Keratinocyte (primary cell): ENCODE measurements around the gene GRIK4. TPM values are rescaled to one million over a fixed set of nuclear protein-coding genes. Genes with fewer than 3 reads are reported as not detected.

Experiments
- DNase-seq: peaks from one replicate; pipeline ENCODE4 v3.0.0-alpha.2; 2011; ENCODE audit warnings: low read depth, missing footprints, low spot score
- FAIRE-seq: peaks from 2 replicates; lab custom pipeline; 2011; peaks lifted over from hg19 to GRCh38; lab: Jason Lieb, UNC
- H2AFZ ChIP-seq: 2 replicates; pipeline ENCODE4 v1.6.0; 2012; ENCODE audit warnings: low read length, control low read depth, inconsistent platforms; ENCODE audit not compliant: control insufficient read depth
- H3K27ac ChIP-seq: 2 replicates; pipeline ENCODE4 v1.5.1; 2011; ENCODE audit warnings: low read length; ENCODE audit not compliant: control insufficient read depth, insufficient read depth
- H3K27me3 ChIP-seq: 3 replicates; pipeline ENCODE4 v1.6.0; 2011; ENCODE audit warnings: low read length; ENCODE audit not compliant: control insufficient read depth, insufficient read depth; ENCODE audit errors: extremely low read depth
- H3K36me3 ChIP-seq, 2 experiments: 2 replicates in 1 of 2; 3 replicates in 1 of 2; pipeline ENCODE4 v1.5.1; 2011; ENCODE audit warnings: low read length in 2 of 2, mild to moderate bottlenecking in 1 of 2; ENCODE audit not compliant: control insufficient read depth in 2 of 2, insufficient read depth in 2 of 2; ENCODE audit errors: extremely low read depth in 1 of 2
- H3K4me1 ChIP-seq: 3 replicates; pipeline ENCODE4 v1.5.1; 2011; ENCODE audit warnings: low read length; ENCODE audit not compliant: control insufficient read depth, insufficient read depth; ENCODE audit errors: extremely low read depth
- H3K4me2 ChIP-seq: 3 replicates; pipeline ENCODE4 v1.6.0; 2011; ENCODE audit warnings: low read depth, low read length; ENCODE audit not compliant: control insufficient read depth, insufficient read depth; ENCODE audit errors: extremely low read depth
- H3K4me3 ChIP-seq, 3 experiments: fragments of 200-600 bp in 1 of 3; sonication (generic) in 1 of 3; 2 replicates in 2 of 3; 3 replicates in 1 of 3; pipeline ENCODE4 v1.5.1; 2011 to 2016; ENCODE audit warnings: low read length in 3 of 3, mild to moderate bottlenecking in 3 of 3, control low read depth in 2 of 3, inconsistent platforms in 1 of 3, low read depth in 1 of 3, mixed read lengths in 1 of 3, mixed run types in 1 of 3, moderate library complexity in 1 of 3; ENCODE audit not compliant: control insufficient read depth in 2 of 3, insufficient read depth in 2 of 3; ENCODE audit errors: extremely low read depth in 1 of 3
- H3K79me2 ChIP-seq: 2 replicates; pipeline ENCODE4 v1.6.0; 2012; ENCODE audit warnings: low read length; ENCODE audit not compliant: control insufficient read depth, insufficient read depth
- H3K9ac ChIP-seq: 3 replicates; pipeline ENCODE4 v1.6.0; 2011; ENCODE audit warnings: low read length; ENCODE audit not compliant: control insufficient read depth, insufficient read depth; ENCODE audit errors: extremely low read depth
- H3K9me1 ChIP-seq: 3 replicates; pipeline ENCODE4 v1.6.0; 2011; ENCODE audit warnings: low read length; ENCODE audit not compliant: control insufficient read depth, insufficient read depth; ENCODE audit errors: extremely low read depth
- H3K9me3 ChIP-seq: 2 replicates; pipeline ENCODE4 v1.5.1; 2012; ENCODE audit warnings: low read depth, low read length; ENCODE audit not compliant: control insufficient read depth
- H4K20me1 ChIP-seq: 3 replicates; pipeline ENCODE4 v1.6.0; 2011; ENCODE audit warnings: low read length; ENCODE audit not compliant: control insufficient read depth, insufficient read depth; ENCODE audit errors: extremely low read depth
- EZH2 ChIP-seq: IDR thresholded peaks from one replicate; pipeline ENCODE4 v1.6.1; 2012; ENCODE audit warnings: inconsistent platforms, mild to moderate bottlenecking, low read length, moderate library complexity
- dilution Hi-C: fragments of 300-500 bp; cut with MboI; formaldehyde crosslinking; loops from one replicate; pipeline ENCODE4 v1.7.0; 2020; ENCODE audit warnings: low sequenced_read_pairs; ENCODE audit not compliant: extremely low pct_ligation_motif_present
- polyA plus RNA-seq, 5 experiments: library from polyadenylated mRNA; depleted of rRNA in 3 of 5; stranded (reverse) in 3 of 5; stranded (forward) in 1 of 5; unstranded in 1 of 5; fragments of >200 nt; gene quantifications; 1 replicate in 1 of 5; 2 replicates in 3 of 5; 3 replicates in 1 of 5; pipeline versions ENCODE4 v1.2.1 to v1.2.3, GENCODE V29; 2011 to 2012; ENCODE audit warnings: missing spikeins in 2 of 5, low read depth in 1 of 5, low replicate concordance in 1 of 5
- TF ChIP-seq, protein P1 (sequence below), 3 experiments: IDR thresholded peaks in 1 of 3; conservative IDR thresholded peaks in 1 of 3; optimal IDR thresholded peaks in 1 of 3; 2 replicates in 2 of 3; 3 replicates in 1 of 3; pipeline versions ENCODE3 to v1.5.1; 2011; ENCODE audit warnings: low read length in 3 of 3, mild to moderate bottlenecking in 3 of 3, moderate library complexity in 2 of 3, control low read depth in 1 of 3, inconsistent platforms in 1 of 3; ENCODE audit not compliant: insufficient read depth in 2 of 3; ENCODE audit errors: extremely low read depth in 1 of 3

Gene GRIK4
- polyA plus RNA-seq, 1 donor (not counting 4 experiments of a cell fraction or from before 2014, with no cell fraction given), result not detected

DNA sequence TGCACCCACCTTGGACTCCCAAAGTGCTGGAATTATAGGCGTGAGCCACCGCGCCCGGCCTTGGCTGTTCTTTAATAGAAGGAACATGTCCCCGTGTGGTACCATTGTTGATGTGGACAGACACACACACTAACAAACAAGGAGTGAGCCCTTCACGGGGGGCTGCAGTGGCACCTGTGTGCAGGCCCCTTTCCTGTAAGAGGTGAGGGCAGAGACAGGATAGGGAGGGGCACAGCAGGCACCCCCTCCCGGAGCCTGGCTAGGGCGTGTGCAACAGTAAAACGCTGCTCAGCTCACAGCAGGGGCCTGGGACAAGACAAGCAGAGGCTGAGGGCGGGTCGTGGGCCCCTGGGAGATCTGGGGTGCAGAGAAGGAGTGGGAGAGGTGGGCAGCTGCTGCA, 37.8 kb downstream of the GRIK4 start:
- H3K4me3 ChIP-seq, result no peak overlapping the region
- peaks cover 8% of the 10 kb centered on the region for H3K4me1 ChIP-seq
- no peaks in the 10 kb centered on the region for H3K9me3 ChIP-seq
- H3K36me3 ChIP-seq, result no peaks in the 10 kb centered on the region
- TF ChIP-seq, protein P1, sequence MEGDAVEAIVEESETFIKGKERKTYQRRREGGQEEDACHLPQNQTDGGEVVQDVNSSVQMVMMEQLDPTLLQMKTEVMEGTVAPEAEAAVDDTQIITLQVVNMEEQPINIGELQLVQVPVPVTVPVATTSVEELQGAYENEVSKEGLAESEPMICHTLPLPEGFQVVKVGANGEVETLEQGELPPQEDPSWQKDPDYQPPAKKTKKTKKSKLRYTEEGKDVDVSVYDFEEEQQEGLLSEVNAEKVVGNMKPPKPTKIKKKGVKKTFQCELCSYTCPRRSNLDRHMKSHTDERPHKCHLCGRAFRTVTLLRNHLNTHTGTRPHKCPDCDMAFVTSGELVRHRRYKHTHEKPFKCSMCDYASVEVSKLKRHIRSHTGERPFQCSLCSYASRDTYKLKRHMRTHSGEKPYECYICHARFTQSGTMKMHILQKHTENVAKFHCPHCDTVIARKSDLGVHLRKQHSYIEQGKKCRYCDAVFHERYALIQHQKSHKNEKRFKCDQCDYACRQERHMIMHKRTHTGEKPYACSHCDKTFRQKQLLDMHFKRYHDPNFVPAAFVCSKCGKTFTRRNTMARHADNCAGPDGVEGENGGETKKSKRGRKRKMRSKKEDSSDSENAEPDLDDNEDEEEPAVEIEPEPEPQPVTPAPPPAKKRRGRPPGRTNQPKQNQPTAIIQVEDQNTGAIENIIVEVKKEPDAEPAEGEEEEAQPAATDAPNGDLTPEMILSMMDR (optimal IDR thresholded peaks at IDR 0.05 in 1 of 3, IDR thresholded peaks at IDR 0.05 in 1 of 3, conservative IDR thresholded peaks at IDR 0.05 in 1 of 3; ENCODE audit: extremely low read depth in 1 of 3, insufficient read depth in 2 of 3, low read length in 3 of 3), result no peak
- no peak for TF ChIP-seq EZH2
- H3K27ac ChIP-seq, result no peak overlapping the region
- DNase-seq (no peak), FAIRE-seq (no peak)
- no peak overlapping the region for H3K9ac ChIP-seq
- H2AFZ ChIP-seq, result no peak overlapping the region
- H3K79me2 ChIP-seq, result no peaks in the 10 kb centered on the region
- no peak overlapping the region for H3K4me2 ChIP-seq
- H3K9me1 ChIP-seq, result no peaks in the 10 kb centered on the region
- H4K20me1 ChIP-seq, result no peaks in the 10 kb centered on the region
- dilution Hi-C loops, result no loop called here
- H3K27me3 ChIP-seq, result no peaks in the 10 kb centered on the region

DNA sequence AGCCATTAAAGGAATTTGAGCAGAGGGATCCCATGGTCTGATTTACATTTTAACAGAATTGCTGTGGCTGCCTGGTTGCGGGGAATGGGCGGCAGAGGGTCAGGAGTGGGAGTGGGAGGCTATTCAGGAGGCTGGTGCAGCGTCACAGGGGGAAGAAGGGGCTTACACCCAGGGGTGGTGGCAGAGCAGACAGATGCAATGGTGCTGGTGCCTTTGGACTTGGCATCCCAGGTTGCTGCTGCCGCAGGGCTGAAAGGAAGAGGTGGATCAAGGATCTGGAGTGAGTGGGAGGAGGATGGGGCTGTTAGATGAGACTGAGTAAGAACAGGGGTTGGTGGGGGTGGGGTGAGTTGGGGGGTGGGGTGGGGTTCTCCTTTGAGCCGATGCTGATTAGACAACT, 38.5 kb downstream of the GRIK4 start:
- no peaks in the 10 kb centered on the region for H3K9me3 ChIP-seq
- no peak overlapping the region for H3K9ac ChIP-seq
- no peak overlapping the region for H3K4me2 ChIP-seq

More for the DNA sequence above, 38.5 kb downstream of the GRIK4 start:
- Histone ChIP-seq H3K27ac (no peak overlapping the region), H3K36me3 (no peaks in the 10 kb centered on the region), H3K4me1 (peaks cover 8% of the 10 kb centered on the region), H3K27me3 (no peaks in the 10 kb centered on the region), H3K4me3 (no peak overlapping the region), H3K9me1 (no peaks in the 10 kb centered on the region), H4K20me1 (no peaks in the 10 kb centered on the region), H2AFZ (no peak overlapping the region), H3K79me2 (no peaks in the 10 kb centered on the region)
- no peak for FAIRE-seq
- TF ChIP-seq EZH2, result no peak
- TF ChIP-seq, protein P1 (optimal IDR thresholded peaks at IDR 0.05 in 1 of 3, IDR thresholded peaks at IDR 0.05 in 1 of 3, conservative IDR thresholded peaks at IDR 0.05 in 1 of 3; ENCODE audit: extremely low read depth in 1 of 3, insufficient read depth in 2 of 3, low read length in 3 of 3), result no peak
- dilution Hi-C loops, result no loop called here
- DNase-seq, result no peak
